RPMI7951 (cell line): Measurements from ENCODE around the gene SNTA1. TPM values are rescaled to one million over a fixed set of nuclear protein-coding genes. Genes with fewer than 3 reads are reported as not detected.
A peak's percentile ranks its signal among the peaks of the same experiment; 100 is the strongest.
"Not testable (repeated sequence)": the region's sequence is repeated elsewhere in the genome, so short reads cannot be mapped to it uniquely, and the experiment has no call there.

Experiments
- DNase-seq: peaks from one replicate; pipeline ENCODE4 v3.0.0-alpha.2; 2012; ENCODE audit warnings: low read depth
- total RNA-seq: library from RNA; depleted of rRNA; stranded (reverse); fragments of >200 nt; shearing (Covaris generic); gene quantifications from 2 replicates; pipeline ENCODE4 v1.2.3, GENCODE V29; 2014

SNTA1 gene
- total RNA-seq, 1 experiment from 2014 or later: 45.1 TPM

GRCh38 chr20:33465481-33466302 lies 22.1 kb upstream of the SNTA1 start:
- peak; percentile 43 for DNase-seq

- DNase-seq: not testable (repeated sequence)
These were observed 21.2 kb upstream of the SNTA1 start for GRCh38 chr20:33464759-33465158.

GRCh38 chr20:33463332-33464101 lies 20.0 kb upstream of the SNTA1 start:
- no peak for DNase-seq

- no peak for DNase-seq
These were observed 17.1 kb upstream of the SNTA1 start for GRCh38 chr20:33460711-33461110.

GRCh38 chr20:33459599-33459998 lies 16.0 kb upstream of the SNTA1 start:
- no peak for DNase-seq

GRCh38 chr20:33456916-33457642 lies 13.5 kb upstream of the SNTA1 start:
- DNase-seq: peak; percentile 71

- peak; percentile 81 for DNase-seq
These were observed 7.3 kb upstream of the SNTA1 start for GRCh38 chr20:33450867-33451266.

- no peak for DNase-seq
These were observed 2.5 kb upstream of the SNTA1 start for GRCh38 chr20:33445881-33446625.

- DNase-seq: peak; percentile 43
These were observed 1.4 kb upstream of the SNTA1 start for GRCh38 chr20:33444797-33445560.

GRCh38 chr20:33443006-33443511 lies 504 bp downstream of the SNTA1 start:
- no peak for DNase-seq

GRCh38 chr20:33442136-33443005 lies 1.2 kb downstream of the SNTA1 start:
- no peak for DNase-seq

GRCh38 chr20:33441142-33441955 lies 2.2 kb downstream of the SNTA1 start:
- DNase-seq: no peak

GRCh38 chr20:33440562-33440961 lies 3.0 kb downstream of the SNTA1 start:
- not testable (repeated sequence) for DNase-seq

GRCh38 chr20:33438481-33438880 lies 5.1 kb downstream of the SNTA1 start:
- DNase-seq: no peak

GRCh38 chr20:33437141-33437911 lies 6.2 kb downstream of the SNTA1 start:
- no peak for DNase-seq

- DNase-seq: no peak
These were observed 9.1 kb downstream of the SNTA1 start for GRCh38 chr20:33434434-33434833.

GRCh38 chr20:33433465-33434234 lies 9.9 kb downstream of the SNTA1 start:
- peak; percentile 82 for DNase-seq
